Pulmonary artery endothelial cell (primary cell): ENCODE measurements around the gene CD81. TPM values are rescaled to one million over a fixed set of nuclear protein-coding genes. Genes with fewer than 3 reads are reported as not detected.

Source experiments
- DNase-seq: peaks from one replicate; pipeline ENCODE4 v3.0.0-alpha.2; 2011; ENCODE audit warnings: low read depth, low spot score
- total RNA-seq: library from RNA; depleted of rRNA; stranded (reverse); fragments of >200 nt; gene quantifications from 2 replicates; pipeline ENCODE4 v1.2.3, GENCODE V29; 2014

Gene CD81
- total RNA-seq, 1 donor from 2014 or later = 197 TPM

GRCh38 chr11:2402890-2403645 is 26.0 kb downstream of the CD81 start:
- no peak for DNase-seq

GRCh38 chr11:2404735-2405196 is 27.7 kb downstream of the CD81 start:
- no peak for DNase-seq

- no peak for DNase-seq
These were observed 29.3 kb downstream of the CD81 start for GRCh38 chr11:2406451-2406850.

GRCh38 chr11:2406878-2407410 is 29.8 kb downstream of the CD81 start:
- DNase-seq = no peak

- no peak for DNase-seq
These were observed 31.6 kb downstream of the CD81 start for GRCh38 chr11:2408671-2409070.

GRCh38 chr11:2409126-2409525 is 32.0 kb downstream of the CD81 start:
- no peak for DNase-seq

- DNase-seq = no peak
These were observed 32.7 kb downstream of the CD81 start for GRCh38 chr11:2409611-2410468.

GRCh38 chr11:2410616-2411015 is 33.5 kb downstream of the CD81 start:
- DNase-seq = no peak

- no peak for DNase-seq
These were observed 34.6 kb downstream of the CD81 start for GRCh38 chr11:2411446-2412305.

GRCh38 chr11:2412323-2412722 is 35.2 kb downstream of the CD81 start:
- DNase-seq = no peak

GRCh38 chr11:2413742-2414579 is 36.9 kb downstream of the CD81 start:
- no peak for DNase-seq

- DNase-seq = no peak
These were observed 37.5 kb downstream of the CD81 start for GRCh38 chr11:2414616-2415015.

- DNase-seq = no peak
These were observed 38.1 kb downstream of the CD81 start for GRCh38 chr11:2415171-2415570.

GRCh38 chr11:2415601-2416380 is 38.7 kb downstream of the CD81 start:
- DNase-seq = no peak

GRCh38 chr11:2416765-2417164 is 39.7 kb downstream of the CD81 start:
- DNase-seq = no peak

GRCh38 chr11:2417856-2418692 is 41.0 kb downstream of the CD81 start:
- DNase-seq = no peak

GRCh38 chr11:2418693-2419360 is 41.7 kb downstream of the CD81 start:
- DNase-seq = no peak
